Stimulated activated CD8-positive, alpha-beta memory T cell treated with anti-CD3 and anti-CD28 coated beads, Interleukin-12 subunit alpha, Interleukin-12 subunit beta, amount 100 ng/mL, for 4 hours (primary cell): Measurements from ENCODE around the gene C9orf57.
"Not testable (repeated sequence)": the region's sequence is repeated elsewhere in the genome, so short reads cannot be mapped to it uniquely, and the experiment has no call there.

Experiments
- DNase-seq: peaks from one replicate; pipeline ENCODE4 v3.0.0-alpha.2; 2020; ENCODE audit warnings: low read depth

Gene C9orf57

GRCh38 chr9:72023596-72023995, 36.8 kb downstream of the C9orf57 start:
- DNase-seq: no peak

DNA sequence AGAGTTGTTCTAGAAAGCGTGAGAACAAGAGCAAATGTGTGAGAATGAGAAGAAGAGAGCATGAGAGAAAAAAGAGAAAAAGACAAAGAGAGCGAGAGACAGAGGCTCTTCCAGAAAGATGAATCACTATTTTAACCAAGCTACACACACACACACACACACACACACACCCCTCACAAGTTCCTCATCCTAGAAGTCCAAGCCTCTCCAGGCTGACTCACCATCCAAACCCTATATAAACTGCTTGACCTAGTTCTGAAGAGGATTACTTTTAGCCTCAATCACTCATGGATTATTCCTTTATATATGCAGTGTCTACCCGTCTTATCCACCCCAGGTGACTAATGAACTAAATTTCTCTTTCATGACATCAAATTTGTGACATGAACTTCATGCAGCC, 37.6 kb downstream of the C9orf57 start:
- DNase-seq: no peak

DNA sequence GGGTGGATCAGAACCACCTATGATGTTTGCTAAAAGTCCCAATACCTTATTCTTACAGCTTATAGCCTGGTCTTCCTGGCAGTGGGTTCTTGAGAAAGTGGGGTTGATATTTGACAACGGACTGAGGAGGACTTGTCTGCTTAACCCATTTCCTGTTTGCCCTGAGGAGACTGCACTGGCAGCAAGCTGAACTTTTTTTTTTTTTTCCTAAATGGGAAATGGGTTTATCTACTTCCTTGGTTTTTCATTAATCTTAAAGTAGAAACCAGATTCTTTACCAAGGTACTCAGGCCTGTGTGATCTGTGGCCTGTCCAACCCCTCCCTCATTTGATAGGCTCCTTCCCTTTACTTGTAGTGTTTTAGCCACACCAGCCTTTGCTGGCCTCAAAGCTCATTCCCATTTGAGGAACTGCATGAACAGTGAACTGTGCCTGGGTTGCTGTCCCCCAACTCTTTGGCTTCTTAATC, 47.1 kb downstream of the C9orf57 start:
- no peak for DNase-seq

GRCh38 chr9:72012646-72013045, 47.8 kb downstream of the C9orf57 start:
- no peak for DNase-seq

DNA sequence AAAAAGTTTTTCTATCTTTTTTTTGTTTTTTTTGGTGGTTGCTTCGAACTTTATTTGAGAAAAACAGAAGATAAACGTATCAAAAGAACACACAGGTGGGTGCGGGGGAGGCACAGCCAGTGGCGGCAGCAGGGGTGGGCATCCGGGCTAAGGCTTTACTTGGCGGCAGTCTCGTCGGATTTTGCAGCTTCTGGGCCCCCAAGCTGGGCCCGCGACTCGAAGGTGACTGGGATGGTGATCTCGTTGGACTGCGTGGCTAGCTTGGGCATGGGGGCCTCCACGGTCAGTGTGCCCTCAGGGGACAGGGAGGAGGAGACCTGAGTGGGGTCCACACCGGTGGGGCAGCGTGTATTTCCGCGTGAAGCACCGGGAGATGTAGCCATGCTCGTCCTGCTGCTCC, 52.7 kb downstream of the C9orf57 start:
- not testable (repeated sequence) for DNase-seq

DNA sequence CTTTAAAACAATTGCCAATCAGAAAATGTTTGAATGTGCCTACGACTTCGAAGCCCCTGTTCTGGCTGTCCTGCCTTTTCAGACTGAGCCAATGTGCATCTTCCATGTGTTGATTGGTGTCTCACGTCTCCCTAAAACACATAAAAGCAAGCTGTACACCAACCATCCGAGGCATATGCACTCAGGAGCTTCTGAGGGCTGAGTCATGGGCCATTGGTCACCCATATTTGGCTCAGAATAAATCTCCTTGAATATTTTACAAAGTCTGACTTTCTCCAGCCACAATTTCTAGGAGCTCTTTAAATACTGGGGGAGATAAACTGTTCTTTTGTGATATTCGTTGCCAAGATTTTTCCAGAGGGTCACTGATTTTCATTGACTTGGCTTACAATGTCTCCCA, 53.9 kb downstream of the C9orf57 start:
- DNase-seq: no peak

- DNase-seq: no peak
Observed at GRCh38 chr9:72005451-72005850, 55.0 kb downstream of the C9orf57 start.
